Activated T-cell treated with anti-CD3 and anti-CD28 coated beads for 24 hours (primary cell): ENCODE measurements around the gene CD109.
"Not testable (repeated sequence)": the region's sequence is repeated elsewhere in the genome, so short reads cannot be mapped to it uniquely, and the experiment has no call there.

ENCODE experiments used
- DNase-seq: peaks from one replicate; pipeline ENCODE4 v3.0.0-alpha.2; 2020; ENCODE audit warnings: low read depth

Gene CD109

GRCh38 chr6:73791336-73791735 lies 95.3 kb downstream of the CD109 start:
- DNase-seq = no peak

GRCh38 chr6:73792738-73793137 lies 96.7 kb downstream of the CD109 start:
- DNase-seq = no peak

GRCh38 chr6:73796881-73797280 lies 100.9 kb downstream of the CD109 start:
- DNase-seq = no peak

- no peak for DNase-seq
Measured at GRCh38 chr6:73797861-73798260, 101.9 kb downstream of the CD109 start.

- no peak for DNase-seq
Measured at GRCh38 chr6:73798592-73798991, 102.6 kb downstream of the CD109 start.

- DNase-seq = no peak
Measured at GRCh38 chr6:73800997-73801396, 105.0 kb downstream of the CD109 start.

GRCh38 chr6:73801652-73802268 lies 105.8 kb downstream of the CD109 start:
- no peak for DNase-seq

GRCh38 chr6:73802366-73802765 lies 106.4 kb downstream of the CD109 start:
- no peak for DNase-seq

GRCh38 chr6:73803562-73804241 lies 107.7 kb downstream of the CD109 start:
- no peak for DNase-seq

- DNase-seq = not testable (repeated sequence)
Measured at GRCh38 chr6:73805221-73805620, 109.2 kb downstream of the CD109 start.

- not testable (repeated sequence) for DNase-seq
Measured at GRCh38 chr6:73805982-73806381, 110.0 kb downstream of the CD109 start.

GRCh38 chr6:73811706-73812105 lies 115.7 kb downstream of the CD109 start:
- DNase-seq = no peak

GRCh38 chr6:73817253-73817652 lies 121.2 kb downstream of the CD109 start:
- no peak for DNase-seq

- DNase-seq = no peak
Measured at GRCh38 chr6:73823046-73823735, 127.2 kb downstream of the CD109 start.

GRCh38 chr6:73823832-73824231 lies 127.8 kb downstream of the CD109 start:
- no peak for DNase-seq

- no peak for DNase-seq
Measured at GRCh38 chr6:73826571-73826970, 130.6 kb downstream of the CD109 start.

- DNase-seq = no peak
Measured at GRCh38 chr6:73830119-73830518, 134.1 kb downstream of the CD109 start.

GRCh38 chr6:73832313-73832712 lies 136.3 kb downstream of the CD109 start:
- DNase-seq = no peak

- DNase-seq = not testable (repeated sequence)
Measured at GRCh38 chr6:73844696-73845095, 148.7 kb downstream of the CD109 start.

- not testable (repeated sequence) for DNase-seq
Measured at GRCh38 chr6:73851048-73851447, 155.0 kb downstream of the CD109 start.

GRCh38 chr6:73854998-73855718 lies 159.2 kb downstream of the CD109 start:
- DNase-seq = no peak

- no peak for DNase-seq
Measured at GRCh38 chr6:73857341-73857890, 161.4 kb downstream of the CD109 start.
